Prostate gland (tissue), 2 donors: ENCODE results near the gene TMEM120B. TPM values are rescaled to one million over a fixed set of nuclear protein-coding genes. Genes with fewer than 3 reads are reported as not detected.

ENCODE experiments used
- DNase-seq: peaks from one replicate; pipeline ENCODE4 v3.0.0-alpha.2; 2019; ENCODE audit warnings: low spot score
- H3K27ac ChIP-seq, 2 donors: fragments of 200-600 bp; sonication (generic); 2 replicates each; pipeline ENCODE4 v1.5.1; 2017 to 2019
- H3K27me3 ChIP-seq: fragments of 200-600 bp; sonication (generic); replicated peaks from 2 replicates; pipeline ENCODE4 v1.5.1; 2019; ENCODE audit not compliant: insufficient read depth
- H3K36me3 ChIP-seq, 2 donors: fragments of 200-600 bp; sonication (generic); 1 replicate in 1 of 2; 2 replicates in 1 of 2; pipeline versions ENCODE4 v1.5.1 to v1.8.1; 2017 to 2019
- H3K4me1 ChIP-seq: fragments of 200-600 bp; sonication (generic); replicated peaks from 2 replicates; pipeline ENCODE4 v1.5.1; 2019
- H3K4me3 ChIP-seq, 2 donors: fragments of 200-600 bp; sonication (generic); 2 replicates each; pipeline ENCODE4 v1.5.1; 2017 to 2019
- H3K9me3 ChIP-seq: fragments of 200-600 bp; sonication (generic); 2 replicates; pipeline ENCODE4 v1.5.1; 2017
- POLR2A ChIP-seq: fragments of 450-650 bp; IDR thresholded peaks from one replicate; pipeline ENCODE4 v1.6.1; 2016; ENCODE audit warnings: antibody characterized with exemption, mild to moderate bottlenecking
- POLR2AphosphoS5 ChIP-seq: sonication (generic); formaldehyde crosslinking; IDR thresholded peaks from one replicate; pipeline ENCODE4 v1.6.1; 2017; ENCODE audit warnings: antibody characterized with exemption
- WGBS: methylation state at CpG from one replicate; pipeline ENCODE4 v1.1.5; 2018; 5-methylcytosine and 5-hydroxymethylcytosine counted together
- intact Hi-C: fragments of 100-400 bp; cut with DNase I; formaldehyde crosslinking; loops from one replicate; pipeline ENCODE4 v1.14.2; 2022
- total RNA-seq, 2 donors: library from RNA; depleted of rRNA; stranded (reverse); fragments of >200 nt; gene quantifications; one replicate each; pipeline ENCODE4 v1.1.0, GENCODE V29; 2016
- TF ChIP-seq, protein P1 (sequence below), 4 experiments: fragments of 200-600 bp in 2 of 4; fragments of 450-650 bp in 2 of 4; sonication (generic) in 2 of 4; IDR thresholded peaks; 1 replicate in 3 of 4; 2 replicates in 1 of 4; pipeline ENCODE4 v1.5.1; 2016 to 2019; ENCODE audit warnings: antibody characterized with exemption in 4 of 4, mild to moderate bottlenecking in 2 of 4, moderate library complexity in 2 of 4

Gene TMEM120B
- total RNA-seq, 2 donors from 2014 or later, result 9.5 to 12.2 TPM

DNA sequence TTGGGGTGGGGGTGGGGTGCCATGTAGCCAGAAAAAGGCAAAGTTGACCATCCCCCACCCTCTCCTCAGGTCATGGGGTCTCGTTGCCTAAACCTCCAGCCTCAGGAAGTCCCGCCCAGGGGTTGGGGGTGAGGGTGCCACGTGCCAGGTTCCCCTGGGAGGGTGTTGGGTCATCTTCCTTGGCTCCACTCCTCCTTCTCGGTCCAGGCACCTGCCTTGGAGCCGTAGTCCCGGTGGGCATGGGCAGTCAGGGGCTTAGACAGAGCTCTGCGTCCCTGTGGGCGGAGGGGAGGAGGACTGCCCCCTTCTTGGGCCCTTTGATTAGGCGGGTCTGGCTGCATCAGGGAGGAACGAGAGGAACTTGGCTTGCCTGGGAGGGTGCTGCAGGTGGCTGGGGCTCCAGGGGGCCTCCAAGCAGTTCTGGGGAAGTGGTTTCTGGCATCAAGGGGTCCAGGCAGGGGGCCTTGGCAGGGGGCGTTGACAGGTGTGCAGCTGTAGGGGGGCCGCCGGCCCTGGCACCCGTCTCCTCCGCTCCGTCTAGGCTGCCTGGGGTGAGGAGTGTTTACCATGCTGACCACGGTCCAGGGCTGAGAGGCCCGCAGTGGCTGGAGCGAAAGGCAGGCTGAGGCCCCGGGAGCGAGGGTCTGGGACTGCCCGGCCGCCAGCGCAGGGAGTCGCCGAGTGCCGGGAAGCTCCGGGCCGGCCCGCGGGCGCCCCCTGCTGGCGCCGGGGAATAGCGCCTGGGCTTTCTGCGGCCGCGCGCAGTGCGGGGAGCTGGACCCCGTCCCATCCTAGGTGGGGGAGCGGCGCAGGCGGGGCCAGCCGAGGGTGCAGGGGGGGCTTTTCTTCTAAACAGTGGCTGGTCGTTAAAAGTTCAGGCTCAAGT, 99.1 kb downstream of the TMEM120B start:
- Histone ChIP-seq H3K4me3 (peak overlapping the region; percentile 51 to 53), H3K4me1 (peaks cover 16% of the 10 kb centered on the region), H3K36me3 (peaks cover 5 to 20% of the 10 kb centered on the region in 2 donors), H3K9me3 (no peaks in the 10 kb centered on the region), H3K27me3 (no peaks in the 10 kb centered on the region), H3K27ac (peak overlapping the region; percentile 50 to 59)
- peak; percentile 59 for DNase-seq
- intact Hi-C loops, result loop anchor here (1.0 to 5.0 kb wide), 2 partner anchors 16 to 76 kb away; partner anchors contain the start of gene PSMD9
- TF ChIP-seq POLR2A, result no peak
- no peak for TF ChIP-seq POLR2AphosphoS5
- TF ChIP-seq, protein P1, sequence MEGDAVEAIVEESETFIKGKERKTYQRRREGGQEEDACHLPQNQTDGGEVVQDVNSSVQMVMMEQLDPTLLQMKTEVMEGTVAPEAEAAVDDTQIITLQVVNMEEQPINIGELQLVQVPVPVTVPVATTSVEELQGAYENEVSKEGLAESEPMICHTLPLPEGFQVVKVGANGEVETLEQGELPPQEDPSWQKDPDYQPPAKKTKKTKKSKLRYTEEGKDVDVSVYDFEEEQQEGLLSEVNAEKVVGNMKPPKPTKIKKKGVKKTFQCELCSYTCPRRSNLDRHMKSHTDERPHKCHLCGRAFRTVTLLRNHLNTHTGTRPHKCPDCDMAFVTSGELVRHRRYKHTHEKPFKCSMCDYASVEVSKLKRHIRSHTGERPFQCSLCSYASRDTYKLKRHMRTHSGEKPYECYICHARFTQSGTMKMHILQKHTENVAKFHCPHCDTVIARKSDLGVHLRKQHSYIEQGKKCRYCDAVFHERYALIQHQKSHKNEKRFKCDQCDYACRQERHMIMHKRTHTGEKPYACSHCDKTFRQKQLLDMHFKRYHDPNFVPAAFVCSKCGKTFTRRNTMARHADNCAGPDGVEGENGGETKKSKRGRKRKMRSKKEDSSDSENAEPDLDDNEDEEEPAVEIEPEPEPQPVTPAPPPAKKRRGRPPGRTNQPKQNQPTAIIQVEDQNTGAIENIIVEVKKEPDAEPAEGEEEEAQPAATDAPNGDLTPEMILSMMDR (IDR thresholded peaks at IDR 0.05), result peak; percentile 97 to 99 (median 98)
- 5% methylated on average over 46 of the region's 46 CpGs for WGBS

DNA sequence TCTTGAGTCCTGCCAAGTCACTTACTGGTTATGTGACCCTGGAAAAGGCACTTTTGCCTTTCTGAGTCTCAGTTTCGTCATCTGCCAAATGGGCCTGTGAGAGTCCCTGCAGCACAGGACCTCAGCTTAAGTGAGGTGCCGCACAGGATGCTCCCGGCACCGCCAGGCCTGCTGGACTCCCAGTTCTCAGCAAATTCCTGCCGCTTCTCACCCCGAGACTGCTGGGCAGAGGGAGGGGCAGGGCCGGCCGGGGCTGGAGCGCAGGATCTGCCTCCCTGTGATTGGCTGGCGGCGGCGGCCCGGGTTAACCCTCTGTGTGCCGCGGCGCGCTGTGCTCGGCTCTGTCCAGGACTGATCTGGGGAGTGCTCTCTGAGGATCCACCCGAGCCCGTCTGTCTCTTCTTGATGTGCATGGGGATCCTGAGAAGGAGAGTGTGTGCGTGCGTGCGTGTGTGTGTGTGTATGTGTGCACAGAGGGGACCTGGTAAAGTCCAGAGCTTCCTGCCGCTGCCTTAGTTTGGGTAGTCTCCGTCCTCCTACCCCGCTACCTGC, 99.8 kb downstream of the TMEM120B start:
- Histone ChIP-seq H3K36me3 (peaks cover 5 to 27% of the 10 kb centered on the region in 2 donors), H3K27ac (peak overlapping the region; percentile 50 to 59), H3K9me3 (no peaks in the 10 kb centered on the region), H3K4me3 (peak overlapping the region; percentile 51 to 53), H3K4me1 (peaks cover 12% of the 10 kb centered on the region), H3K27me3 (no peaks in the 10 kb centered on the region)
- TF ChIP-seq POLR2A, result no peak
- TF ChIP-seq, protein P1 (IDR thresholded peaks at IDR 0.05), result no peak
- peak; percentile 62 for TF ChIP-seq POLR2AphosphoS5
- intact Hi-C loops, result loop anchor here (5.0 kb wide), 1 partner anchor 75 kb away; the partner anchor contains the start of gene PSMD9
- 10% methylated on average over 26 of the region's 26 CpGs for WGBS
- DNase-seq, result peak; percentile 63

DNA sequence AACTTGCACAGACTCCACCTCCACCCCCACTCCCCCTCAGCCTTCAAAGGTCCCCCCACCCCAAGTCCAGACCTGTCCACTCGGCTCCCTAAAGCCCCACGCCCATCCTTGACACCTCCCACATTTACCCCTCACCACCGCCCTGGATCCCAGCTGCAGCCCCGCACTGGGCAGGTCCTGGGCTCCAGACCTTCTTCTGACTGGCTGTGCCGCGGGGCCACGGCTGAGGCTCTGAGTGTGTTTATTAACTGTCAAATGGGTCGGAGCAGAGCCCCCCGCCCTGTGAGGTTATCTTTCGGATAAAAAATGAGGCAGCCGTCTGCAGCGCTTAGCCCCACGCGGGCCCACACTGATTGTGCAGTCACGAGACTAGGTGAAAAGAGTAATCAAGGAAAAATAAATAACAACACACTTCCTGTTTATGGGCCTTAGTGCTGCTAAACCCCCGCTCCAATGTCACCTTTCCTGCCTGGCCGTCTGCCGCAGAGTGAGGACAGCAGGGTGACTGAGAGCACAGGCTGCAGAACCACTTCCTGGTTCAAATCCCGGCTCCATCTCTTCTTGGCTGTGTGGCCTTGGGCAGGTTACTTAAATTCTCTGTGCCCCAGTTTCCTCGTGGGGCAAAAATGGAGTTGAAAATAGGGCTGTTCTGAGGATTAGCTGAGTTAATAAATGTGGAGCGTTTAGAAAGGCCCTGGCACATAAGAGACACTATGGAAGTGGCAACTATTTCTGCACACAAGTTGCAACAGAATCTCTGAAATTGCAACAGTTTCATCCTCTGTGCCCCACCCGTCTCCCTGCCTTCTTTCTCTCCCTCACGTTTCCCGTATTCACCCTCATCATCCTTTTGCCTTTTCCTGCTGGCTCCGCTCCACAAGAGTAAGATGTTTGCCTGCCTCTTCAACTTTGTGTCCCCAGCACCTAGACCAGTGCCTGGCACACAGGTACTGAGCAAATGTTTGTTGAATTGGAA, 100.7 kb downstream of the TMEM120B start:
- 37% methylated on average over 25 of the region's 25 CpGs for WGBS
- H3K4me1 ChIP-seq, result peaks cover 6% of the 10 kb centered on the region
- peaks cover 11 to 30% of the 10 kb centered on the region in 2 donors for H3K36me3 ChIP-seq
- H3K27ac ChIP-seq, result peak overlapping the region in 1 of 2 donors; percentile 59
- DNase-seq, result no peak
- intact Hi-C loops, result loop anchor here (5.0 kb wide), 1 partner anchor 74 kb away; the partner anchor contains the start of gene PSMD9
- no peaks in the 10 kb centered on the region for H3K27me3 ChIP-seq
- peak overlapping the region; percentile 51 to 53 for H3K4me3 ChIP-seq
- no peaks in the 10 kb centered on the region for H3K9me3 ChIP-seq
- no peak for TF ChIP-seq POLR2AphosphoS5
- no peak for TF ChIP-seq POLR2A
- TF ChIP-seq, protein P1 (IDR thresholded peaks at IDR 0.05), result no peak

DNA sequence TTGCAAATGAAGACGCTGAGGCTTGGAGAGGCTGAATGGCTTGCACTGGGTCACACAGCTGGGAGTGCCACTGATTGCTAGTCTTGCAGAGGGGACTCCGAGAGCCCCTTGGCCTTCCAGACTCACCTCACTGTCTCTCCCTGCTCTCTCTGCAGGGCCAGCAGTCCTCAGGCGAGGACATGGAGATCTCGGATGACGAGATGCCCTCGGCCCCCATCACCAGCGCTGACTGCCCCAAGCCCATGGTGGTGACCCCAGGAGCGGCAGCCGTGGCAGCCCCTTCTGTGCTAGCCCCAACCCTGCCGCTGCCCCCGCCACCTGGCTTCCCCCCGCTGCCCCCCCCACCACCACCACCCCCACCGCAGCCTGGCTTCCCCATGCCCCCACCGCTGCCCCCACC, 101.4 kb downstream of the TMEM120B start:
- no peaks in the 10 kb centered on the region for H3K27me3 ChIP-seq
- no peak overlapping the region for H3K4me3 ChIP-seq
- TF ChIP-seq POLR2A (no peak), POLR2AphosphoS5 (no peak)
- TF ChIP-seq, protein P1 (IDR thresholded peaks at IDR 0.05), result no peak
- WGBS, result 92% methylated on average over 9 of the region's 14 CpGs
- H3K36me3 ChIP-seq, result peaks cover 13 to 26% of the 10 kb centered on the region in 2 donors
- H3K9me3 ChIP-seq, result no peaks in the 10 kb centered on the region
- no peak overlapping the region for H3K27ac ChIP-seq
- peaks cover 6% of the 10 kb centered on the region for H3K4me1 ChIP-seq
- DNase-seq, result no peak
- intact Hi-C loops, result loop anchor here (5.0 kb wide), 1 partner anchor 73 kb away; the partner anchor contains the start of gene PSMD9
